ENCODE measurements around the gene USH2A. TPM values are rescaled to one million over a fixed set of nuclear protein-coding genes. Genes with fewer than 3 reads are reported as not detected.

The USH2A gene
- total RNA-seq, 1 donor from 2014 or later, result 0.04 TPM

DNA sequence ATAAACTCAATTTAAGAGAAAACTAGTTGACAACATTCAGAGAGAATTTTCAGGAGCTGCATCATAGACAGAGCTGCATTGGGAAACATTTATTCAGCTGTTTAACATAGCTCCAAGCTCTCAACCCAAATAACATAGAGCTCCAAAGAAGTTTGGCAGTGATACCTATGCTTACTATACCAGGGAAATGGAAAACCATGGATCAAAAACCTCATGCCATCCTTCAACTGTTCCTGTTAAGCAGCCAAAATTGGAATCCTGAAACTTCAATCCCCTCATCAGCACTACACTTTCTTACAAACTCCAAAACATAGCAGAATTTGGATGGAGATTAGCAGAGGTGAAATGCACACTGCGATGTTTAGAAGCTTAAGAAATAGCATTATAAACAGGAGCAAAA is 164.4 kb downstream of the USH2A start:
- no peaks in the 10 kb centered on the region for H3K36me3 Mint-ChIP-seq
- Histone ChIP-seq H3K79me2 (ENCODE audit: low read depth) (no peaks in the 10 kb centered on the region), H3K4me3 (no peak overlapping the region), H3F3A (ENCODE audit: low read depth) (no peaks in the 10 kb centered on the region), H3K4me2 (no peak overlapping the region), H3K9me3 (ENCODE audit: low read depth) (no peaks in the 10 kb centered on the region), H3K9ac (no peak overlapping the region), H3K27ac (no peak overlapping the region), H2AFZ (replicated peaks) (no peak overlapping the region), H3K4me1 (no peaks in the 10 kb centered on the region), H4K20me1 (ENCODE audit: low read depth) (no peaks in the 10 kb centered on the region), H3K36me3 (no peaks in the 10 kb centered on the region), H3K27me3 (no peaks in the 10 kb centered on the region)
- TF ChIP-seq EZH2phosphoT487 (IDR thresholded peaks at IDR 0.05) (no peak), EZH2 (IDR thresholded peaks at IDR 0.05) (no peak)
- TF ChIP-seq, protein P1, sequence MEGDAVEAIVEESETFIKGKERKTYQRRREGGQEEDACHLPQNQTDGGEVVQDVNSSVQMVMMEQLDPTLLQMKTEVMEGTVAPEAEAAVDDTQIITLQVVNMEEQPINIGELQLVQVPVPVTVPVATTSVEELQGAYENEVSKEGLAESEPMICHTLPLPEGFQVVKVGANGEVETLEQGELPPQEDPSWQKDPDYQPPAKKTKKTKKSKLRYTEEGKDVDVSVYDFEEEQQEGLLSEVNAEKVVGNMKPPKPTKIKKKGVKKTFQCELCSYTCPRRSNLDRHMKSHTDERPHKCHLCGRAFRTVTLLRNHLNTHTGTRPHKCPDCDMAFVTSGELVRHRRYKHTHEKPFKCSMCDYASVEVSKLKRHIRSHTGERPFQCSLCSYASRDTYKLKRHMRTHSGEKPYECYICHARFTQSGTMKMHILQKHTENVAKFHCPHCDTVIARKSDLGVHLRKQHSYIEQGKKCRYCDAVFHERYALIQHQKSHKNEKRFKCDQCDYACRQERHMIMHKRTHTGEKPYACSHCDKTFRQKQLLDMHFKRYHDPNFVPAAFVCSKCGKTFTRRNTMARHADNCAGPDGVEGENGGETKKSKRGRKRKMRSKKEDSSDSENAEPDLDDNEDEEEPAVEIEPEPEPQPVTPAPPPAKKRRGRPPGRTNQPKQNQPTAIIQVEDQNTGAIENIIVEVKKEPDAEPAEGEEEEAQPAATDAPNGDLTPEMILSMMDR (IDR thresholded peaks at IDR 0.05), result no peak
- no peaks in the 10 kb centered on the region for H3K9me3 Mint-ChIP-seq
- no peaks in the 10 kb centered on the region for H3K4me1 Mint-ChIP-seq
- H3K27ac Mint-ChIP-seq, result no peak overlapping the region
- no peak for DNase-seq (ENCODE audit: low spot score)
- H3K27me3 Mint-ChIP-seq (ENCODE audit: insufficient read depth, low read depth), result peaks cover 2% of the 10 kb centered on the region
- no peak overlapping the region for H3K4me3 Mint-ChIP-seq

DNA sequence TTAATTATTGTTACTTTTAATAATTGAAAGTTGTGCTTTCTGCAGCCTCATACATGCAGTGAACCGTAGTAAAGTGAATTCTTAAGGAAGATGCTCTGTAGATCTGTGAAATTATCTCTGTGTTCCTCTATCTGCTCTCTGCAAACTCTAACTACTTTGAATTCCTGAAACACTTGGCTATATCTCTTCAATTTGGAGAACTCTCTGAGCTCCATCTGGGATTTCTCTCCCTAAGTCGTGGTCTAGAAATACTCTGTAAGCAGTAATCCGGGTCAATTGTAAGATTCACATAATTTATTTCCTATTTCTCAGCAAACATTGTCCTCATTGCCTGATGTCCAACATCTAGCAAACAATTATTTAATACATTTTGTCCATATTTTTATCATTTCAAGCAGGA is 164.9 kb downstream of the USH2A start:
- Histone ChIP-seq H3F3A (ENCODE audit: low read depth) (no peaks in the 10 kb centered on the region), H2AFZ (replicated peaks) (no peak overlapping the region), H3K36me3 (no peaks in the 10 kb centered on the region), H4K20me1 (ENCODE audit: low read depth) (no peaks in the 10 kb centered on the region), H3K79me2 (ENCODE audit: low read depth) (no peaks in the 10 kb centered on the region), H3K4me2 (no peak overlapping the region), H3K27ac (no peak overlapping the region), H3K4me1 (no peaks in the 10 kb centered on the region), H3K9ac (no peak overlapping the region), H3K9me3 (ENCODE audit: low read depth) (no peaks in the 10 kb centered on the region), H3K4me3 (no peak overlapping the region), H3K27me3 (no peaks in the 10 kb centered on the region)
- Mint-ChIP-seq H3K36me3 (no peaks in the 10 kb centered on the region), H3K27me3 (ENCODE audit: insufficient read depth, low read depth) (peaks cover 2% of the 10 kb centered on the region), H3K4me3 (no peak overlapping the region), H3K4me1 (no peaks in the 10 kb centered on the region), H3K9me3 (no peaks in the 10 kb centered on the region), H3K27ac (no peak overlapping the region)
- no peak for TF ChIP-seq EZH2phosphoT487 (IDR thresholded peaks at IDR 0.05)
- no peak for TF ChIP-seq EZH2 (IDR thresholded peaks at IDR 0.05)
- TF ChIP-seq, protein P1 (IDR thresholded peaks at IDR 0.05), result no peak
- no peak for DNase-seq (ENCODE audit: low spot score)

DNA sequence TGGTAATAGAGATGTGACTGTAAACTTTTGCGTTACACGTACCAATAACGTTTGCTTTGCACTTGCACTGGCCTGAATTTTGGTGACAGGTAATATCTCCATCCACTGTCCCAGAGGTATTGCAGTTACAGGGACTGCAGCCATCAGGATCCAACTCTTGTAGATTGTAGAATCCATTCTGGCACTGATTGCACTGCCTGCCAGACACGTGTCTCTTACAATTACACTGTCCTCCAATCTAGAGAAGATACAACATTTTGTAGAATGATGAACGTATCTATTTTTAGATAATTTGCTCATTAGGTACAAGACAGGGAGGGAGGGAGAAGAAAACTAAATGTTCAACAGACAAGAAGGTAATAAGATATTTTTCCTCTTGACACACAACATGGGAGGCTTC is 172.4 kb downstream of the USH2A start:
- Histone ChIP-seq H3K4me1 (peaks cover 8% of the 10 kb centered on the region), H3K9ac (no peak overlapping the region), H3K4me3 (no peak overlapping the region), H3K79me2 (ENCODE audit: low read depth) (no peaks in the 10 kb centered on the region), H4K20me1 (ENCODE audit: low read depth) (no peaks in the 10 kb centered on the region), H3K4me2 (no peak overlapping the region), H3K36me3 (no peaks in the 10 kb centered on the region), H3K27ac (no peak overlapping the region), H3K9me3 (ENCODE audit: low read depth) (no peaks in the 10 kb centered on the region), H3K27me3 (no peaks in the 10 kb centered on the region), H2AFZ (replicated peaks) (no peak overlapping the region), H3F3A (ENCODE audit: low read depth) (no peaks in the 10 kb centered on the region)
- Mint-ChIP-seq H3K4me1 (peaks cover 9% of the 10 kb centered on the region), H3K27me3 (ENCODE audit: insufficient read depth, low read depth) (peaks cover 2% of the 10 kb centered on the region), H3K9me3 (no peaks in the 10 kb centered on the region), H3K36me3 (no peaks in the 10 kb centered on the region), H3K27ac (no peak overlapping the region), H3K4me3 (no peak overlapping the region)
- DNase-seq (ENCODE audit: low spot score), result no peak
- TF ChIP-seq EZH2 (IDR thresholded peaks at IDR 0.05) (no peak), EZH2phosphoT487 (IDR thresholded peaks at IDR 0.05) (no peak)
- TF ChIP-seq, protein P1 (IDR thresholded peaks at IDR 0.05), result no peak
